Right lobe of liver (tissue), 4 donors: Measurements from ENCODE around the gene B4GALT4.

Experiments
- CTCF ChIP-seq, 4 donors: fragments of 200-600 bp in 3 of 4; fragments of 450-650 bp in 1 of 4; IDR thresholded peaks; one replicate each; pipeline versions ENCODE4 v1.5.1 to v1.8.0; 2016 to 2022; ENCODE audit warnings: antibody characterized with exemption in 4 of 4, mild to moderate bottlenecking in 2 of 4
- POLR2A ChIP-seq: fragments of 450-650 bp; IDR thresholded peaks from one replicate; pipeline ENCODE4 v1.6.1; 2017; ENCODE audit warnings: antibody characterized with exemption, mild to moderate bottlenecking
- donor health status: DM: no; HTN: no; CAD: no.
- donor health status: DM: no; HTN: no; CAD: no.
- donor health status: DM: no; HTN: yes; CAD: no.

- TF ChIP-seq CTCF (IDR thresholded peaks at IDR 0.05) (no peak), POLR2A (no peak)
Measured at GRCh38 chr3:119222391-119222790, 18.3 kb downstream of the B4GALT4 start.
